Activated naive CD4-positive, alpha-beta T cell treated with anti-CD3 and anti-CD28 coated beads, Interleukin-2, amount 10 ng/mL, durations not matched to agents 7 days and 5 days (primary cell): ENCODE results near the gene RCOR3.

Experiments used
- CTCF ChIA-PET: fragments of 350-600 bp; sonication (Branson Sonifier 250); formaldehyde crosslinking; loops from one replicate; lab custom pipeline; 2021; ENCODE audit warnings: antibody characterized with exemption; lab: Charles Lee
- DNase-seq: peaks from one replicate; pipeline ENCODE4 v3.0.0-alpha.2; 2020
- H3K27ac Mint-ChIP-seq: one replicate; pipeline ENCODE4 v1.8.0; 2021; ENCODE audit warnings: mild to moderate bottlenecking, moderate library complexity, mixed read lengths
- H3K27me3 Mint-ChIP-seq: one replicate; pipeline ENCODE4 v1.8.0; 2021; ENCODE audit warnings: mild to moderate bottlenecking, mixed read lengths
- H3K36me3 Mint-ChIP-seq: one replicate; pipeline ENCODE4 v1.8.0; 2021; ENCODE audit warnings: mixed read lengths
- H3K4me1 Mint-ChIP-seq: one replicate; pipeline ENCODE4 v1.8.0; 2021; ENCODE audit warnings: mixed read lengths
- H3K4me3 Mint-ChIP-seq: one replicate; pipeline ENCODE4 v1.8.0; 2021; ENCODE audit warnings: mild to moderate bottlenecking, moderate library complexity, mixed read lengths
- H3K9me3 Mint-ChIP-seq: one replicate; pipeline ENCODE4 v1.8.0; 2021; ENCODE audit warnings: mixed read lengths

The RCOR3 gene

GRCh38 chr1:211332830-211333229, 73.7 kb downstream of the RCOR3 start:
- Mint-ChIP-seq H3K36me3 (peaks cover 68% of the 10 kb centered on the region), H3K4me1 (peaks cover 94% of the 10 kb centered on the region), H3K27ac (peak overlapping the region; percentile 77), H3K9me3 (no peaks in the 10 kb centered on the region), H3K4me3 (no peak overlapping the region), H3K27me3 (no peaks in the 10 kb centered on the region)
- CTCF ChIA-PET: interaction anchor here (1.9 to 2.3 kb wide), 2 partner anchors 9 to 181 kb away, joined by 5 read pairs; no protein-coding TSS in a partner anchor
- DNase-seq: no peak

DNA sequence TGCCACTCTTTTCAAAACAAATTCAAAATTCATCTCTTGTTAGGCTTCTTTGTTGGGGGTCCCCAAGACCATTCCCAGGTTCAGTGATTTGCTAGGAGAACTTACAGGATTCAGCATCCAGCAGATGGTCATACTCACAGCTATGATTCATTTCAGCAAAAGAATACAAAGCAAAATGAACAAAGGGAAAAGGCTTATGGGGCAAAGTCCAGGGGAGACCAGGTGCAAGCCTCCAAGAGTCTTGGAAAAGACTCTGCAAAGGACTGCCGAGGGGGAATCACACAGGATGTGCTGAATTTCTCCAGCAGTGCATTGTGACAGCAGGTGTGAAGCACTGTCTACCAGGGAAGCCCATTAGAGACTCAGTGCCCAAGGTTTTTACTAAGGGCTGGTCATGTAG, 74.7 kb downstream of the RCOR3 start:
- H3K36me3 Mint-ChIP-seq: peaks cover 67% of the 10 kb centered on the region
- peaks cover 93% of the 10 kb centered on the region for H3K4me1 Mint-ChIP-seq
- no peaks in the 10 kb centered on the region for H3K27me3 Mint-ChIP-seq
- H3K4me3 Mint-ChIP-seq: no peak overlapping the region
- no peak for DNase-seq
- peak overlapping the region; percentile 43 for H3K27ac Mint-ChIP-seq
- CTCF ChIA-PET: interaction anchor here (3.7 kb wide), 1 partner anchor 11 kb away, joined by 16 read pairs; no protein-coding TSS in a partner anchor
- H3K9me3 Mint-ChIP-seq: no peaks in the 10 kb centered on the region

GRCh38 chr1:211334986-211335385, 75.8 kb downstream of the RCOR3 start:
- Mint-ChIP-seq H3K4me3 (peak overlapping the region; percentile 60), H3K27me3 (no peaks in the 10 kb centered on the region), H3K27ac (peak overlapping the region; percentile 91), H3K4me1 (peaks cover 92% of the 10 kb centered on the region), H3K36me3 (peaks cover 65% of the 10 kb centered on the region), H3K9me3 (no peaks in the 10 kb centered on the region)
- CTCF ChIA-PET: interaction anchor here (0.7 to 3.7 kb wide), 6 partner anchors 9 to 179 kb away, joined by 3 to 16 read pairs (median 6); partner anchors contain the start of gene TRAF5
- no peak for DNase-seq

DNA sequence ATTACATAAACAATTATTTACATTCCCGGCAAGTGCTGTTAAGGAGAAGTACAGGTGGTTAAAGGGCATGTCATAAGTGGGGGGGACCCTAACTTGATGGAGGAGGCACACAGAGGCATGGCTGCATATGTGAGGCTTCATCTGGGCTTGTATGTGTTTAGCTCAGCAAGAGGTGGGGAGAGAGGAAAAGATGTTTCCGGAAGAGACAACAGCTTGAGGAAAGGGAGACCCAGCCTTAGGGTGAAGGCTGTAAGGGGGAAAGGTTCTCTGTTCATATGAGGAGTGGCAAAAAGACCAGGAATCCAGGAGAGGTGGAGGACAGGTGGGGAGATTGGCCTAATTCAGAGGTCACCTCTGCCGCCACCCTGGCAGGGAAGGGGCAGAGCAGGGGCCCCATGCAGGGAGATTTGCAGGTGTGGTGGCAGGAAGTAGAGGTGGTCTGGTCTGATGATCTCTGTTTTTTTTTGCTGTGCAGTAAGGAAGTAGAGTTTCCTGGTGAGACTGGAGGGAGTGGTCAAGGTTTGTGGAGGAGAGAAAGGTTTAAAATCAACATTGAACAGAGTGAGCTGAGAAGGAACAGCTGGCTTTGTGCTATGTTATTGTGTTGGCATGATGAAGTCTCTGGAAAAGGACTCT, 76.5 kb downstream of the RCOR3 start:
- peaks cover 60% of the 10 kb centered on the region for H3K36me3 Mint-ChIP-seq
- H3K27me3 Mint-ChIP-seq: no peaks in the 10 kb centered on the region
- peak overlapping the region; percentile 91 for H3K27ac Mint-ChIP-seq
- H3K9me3 Mint-ChIP-seq: no peaks in the 10 kb centered on the region
- DNase-seq: peak; percentile 59
- H3K4me1 Mint-ChIP-seq: peaks cover 90% of the 10 kb centered on the region
- CTCF ChIA-PET: interaction anchor here (0.7 to 3.7 kb wide), 7 partner anchors 10 to 179 kb away, joined by 3 to 16 read pairs (median 4); partner anchors contain the start of gene TRAF5
- H3K4me3 Mint-ChIP-seq: peak overlapping the region; percentile 60

- CTCF ChIA-PET: interaction anchor here (1.3 to 3.7 kb wide), 5 partner anchors 10 to 178 kb away, joined by 3 to 16 read pairs (median 8); partner anchors contain the start of gene TRAF5
- H3K4me1 Mint-ChIP-seq: peaks cover 90% of the 10 kb centered on the region
- no peaks in the 10 kb centered on the region for H3K27me3 Mint-ChIP-seq
- no peak for DNase-seq
- peak overlapping the region; percentile 91 for H3K27ac Mint-ChIP-seq
- peak overlapping the region; percentile 60 for H3K4me3 Mint-ChIP-seq
- peaks cover 56% of the 10 kb centered on the region for H3K36me3 Mint-ChIP-seq
- no peaks in the 10 kb centered on the region for H3K9me3 Mint-ChIP-seq
Observed at GRCh38 chr1:211336161-211336560, 77.0 kb downstream of the RCOR3 start.

DNA sequence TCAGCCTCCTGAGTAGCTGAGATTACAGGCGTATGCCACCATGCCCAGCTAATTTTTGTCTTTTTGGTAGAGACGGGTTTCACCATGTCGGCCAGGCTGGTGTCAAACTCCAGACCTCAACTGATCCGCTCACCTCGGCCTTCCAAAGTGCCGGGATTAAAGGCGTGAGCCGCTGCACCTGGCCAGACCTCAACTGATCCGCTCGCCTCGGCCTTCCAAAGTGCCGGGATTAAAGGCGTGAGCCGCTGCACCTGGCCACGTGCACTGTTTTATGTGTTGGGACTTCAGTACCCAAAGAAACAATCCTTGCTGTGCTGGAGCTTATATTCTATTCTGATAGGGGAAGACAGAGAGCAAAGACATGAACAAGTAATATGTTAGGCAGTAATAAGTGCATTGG, 77.6 kb downstream of the RCOR3 start:
- DNase-seq: no peak
- Mint-ChIP-seq H3K4me1 (peaks cover 91% of the 10 kb centered on the region), H3K4me3 (peak overlapping the region; percentile 60), H3K27ac (peak overlapping the region; percentile 91), H3K9me3 (no peaks in the 10 kb centered on the region), H3K36me3 (peaks cover 57% of the 10 kb centered on the region), H3K27me3 (no peaks in the 10 kb centered on the region)
- CTCF ChIA-PET: interaction anchor here (1.0 to 3.7 kb wide), 4 partner anchors 10 to 140 kb away, joined by 4 to 16 read pairs (median 6); no protein-coding TSS in a partner anchor

- Mint-ChIP-seq H3K27me3 (no peaks in the 10 kb centered on the region), H3K27ac (peak overlapping the region; percentile 91), H3K4me3 (no peak overlapping the region), H3K4me1 (peaks cover 87% of the 10 kb centered on the region), H3K9me3 (no peaks in the 10 kb centered on the region), H3K36me3 (peaks cover 56% of the 10 kb centered on the region)
- CTCF ChIA-PET: interaction anchor here (1.0 to 3.7 kb wide), 4 partner anchors 9 to 139 kb away, joined by 4 to 16 read pairs (median 8); no protein-coding TSS in a partner anchor
- no peak for DNase-seq
Observed at GRCh38 chr1:211337430-211338223, 78.5 kb downstream of the RCOR3 start.

GRCh38 chr1:211338224-211338620, 79.1 kb downstream of the RCOR3 start:
- Mint-ChIP-seq H3K27ac (peak overlapping the region; percentile 91), H3K27me3 (no peaks in the 10 kb centered on the region), H3K9me3 (no peaks in the 10 kb centered on the region), H3K4me1 (peaks cover 85% of the 10 kb centered on the region), H3K36me3 (peaks cover 55% of the 10 kb centered on the region), H3K4me3 (no peak overlapping the region)
- CTCF ChIA-PET: interaction anchor here (1.3 to 2.5 kb wide), 2 partner anchors 9 to 15 kb away, joined by 4 to 13 read pairs; no protein-coding TSS in a partner anchor
- DNase-seq: no peak

GRCh38 chr1:211339631-211340041, 80.5 kb downstream of the RCOR3 start:
- Mint-ChIP-seq H3K27ac (peak overlapping the region; percentile 53), H3K4me3 (no peak overlapping the region), H3K27me3 (no peaks in the 10 kb centered on the region), H3K9me3 (no peaks in the 10 kb centered on the region), H3K36me3 (peaks cover 53% of the 10 kb centered on the region), H3K4me1 (peaks cover 80% of the 10 kb centered on the region)
- no peak for DNase-seq
- CTCF ChIA-PET: interaction anchor here (1.4 to 2.5 kb wide), 3 partner anchors 10 to 137 kb away, joined by 4 to 13 read pairs (median 9); no protein-coding TSS in a partner anchor

DNA sequence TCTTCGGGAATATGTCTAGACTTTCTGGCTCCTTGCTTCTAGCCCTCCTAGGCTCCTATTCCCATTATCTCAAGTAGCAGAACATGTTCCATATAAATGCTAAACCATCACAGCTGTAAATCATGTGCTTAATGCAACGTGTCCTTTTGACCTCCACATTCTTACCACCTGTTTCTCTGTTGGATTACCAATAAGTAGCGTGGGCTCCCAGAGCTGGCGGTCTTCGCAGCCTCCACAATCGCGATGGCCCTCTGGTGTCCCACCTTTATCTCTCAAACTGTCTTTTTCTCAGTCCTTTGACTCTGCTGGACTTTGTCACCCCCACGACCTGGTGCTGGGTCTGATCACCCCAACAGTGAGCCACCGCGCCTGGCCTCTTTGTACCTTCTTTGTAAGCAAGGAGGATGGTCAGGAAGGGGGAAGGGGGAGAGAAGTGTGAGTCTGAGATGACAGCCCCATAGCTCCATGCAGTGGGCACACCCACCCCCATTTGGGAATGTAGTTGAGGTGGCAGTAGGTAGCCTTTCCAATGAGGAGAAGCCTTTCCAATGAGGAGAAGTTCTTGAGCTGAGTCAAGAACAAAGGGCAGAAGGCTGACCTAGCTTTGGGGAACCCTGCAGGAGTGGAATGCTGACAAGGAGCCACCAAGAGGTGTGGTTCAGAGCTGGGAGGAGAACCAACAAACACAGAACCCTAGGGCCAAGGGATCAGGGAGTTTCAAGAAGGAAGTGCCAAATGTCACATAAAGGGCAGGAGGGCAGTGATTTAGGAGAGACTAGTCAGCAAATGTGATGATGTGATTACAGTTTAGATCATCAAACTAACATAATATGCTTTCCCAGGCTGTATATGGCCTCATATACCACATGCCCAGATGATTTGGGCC, 81.7 kb downstream of the RCOR3 start:
- Mint-ChIP-seq H3K4me3 (no peak overlapping the region), H3K36me3 (peaks cover 46% of the 10 kb centered on the region), H3K27me3 (no peaks in the 10 kb centered on the region), H3K27ac (no peak overlapping the region), H3K4me1 (peaks cover 70% of the 10 kb centered on the region), H3K9me3 (no peaks in the 10 kb centered on the region)
- no peak for DNase-seq
- CTCF ChIA-PET: interaction anchor here (0.6 to 2.5 kb wide), 4 partner anchors 11 to 44 kb away, joined by 3 to 13 read pairs (median 6); no protein-coding TSS in a partner anchor

DNA sequence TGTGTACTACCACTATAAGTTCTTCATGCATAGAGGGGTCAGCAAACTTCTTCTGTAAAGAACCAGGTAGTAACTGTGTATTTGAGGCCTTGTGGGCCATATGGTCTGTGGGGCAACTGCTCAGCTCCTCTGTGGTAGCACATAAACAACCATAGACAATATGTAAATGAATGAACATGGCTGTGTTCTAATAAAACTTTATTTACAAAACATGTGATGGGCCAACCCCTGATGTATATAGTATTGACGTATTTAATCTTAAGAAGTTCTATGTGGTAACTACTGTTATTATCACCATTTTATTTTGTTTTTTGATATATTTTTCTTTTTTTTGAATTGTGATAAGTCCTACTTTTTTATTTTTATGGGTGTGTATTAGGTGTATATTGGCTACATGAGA, 82.8 kb downstream of the RCOR3 start:
- no peaks in the 10 kb centered on the region for H3K9me3 Mint-ChIP-seq
- no peak for DNase-seq
- CTCF ChIA-PET: interaction anchor here (1.2 to 2.9 kb wide), 2 partner anchors 19 kb away, joined by 3 to 11 read pairs; no protein-coding TSS in a partner anchor
- H3K27ac Mint-ChIP-seq: no peak overlapping the region
- peaks cover 67% of the 10 kb centered on the region for H3K4me1 Mint-ChIP-seq
- no peaks in the 10 kb centered on the region for H3K27me3 Mint-ChIP-seq
- H3K36me3 Mint-ChIP-seq: peaks cover 45% of the 10 kb centered on the region
- no peak overlapping the region for H3K4me3 Mint-ChIP-seq

- peaks cover 56% of the 10 kb centered on the region for H3K4me1 Mint-ChIP-seq
- H3K36me3 Mint-ChIP-seq: peaks cover 44% of the 10 kb centered on the region
- no peak overlapping the region for H3K4me3 Mint-ChIP-seq
- no peak for DNase-seq
- no peaks in the 10 kb centered on the region for H3K9me3 Mint-ChIP-seq
- CTCF ChIA-PET: interaction anchor here (1.0 to 2.9 kb wide), 3 partner anchors 8 to 20 kb away, joined by 3 to 11 read pairs (median 3); no protein-coding TSS in a partner anchor
- no peaks in the 10 kb centered on the region for H3K27me3 Mint-ChIP-seq
- no peak overlapping the region for H3K27ac Mint-ChIP-seq
Observed at GRCh38 chr1:211343607-211344006, 84.4 kb downstream of the RCOR3 start.

GRCh38 chr1:211344152-211344618, 85.0 kb downstream of the RCOR3 start:
- no peaks in the 10 kb centered on the region for H3K27me3 Mint-ChIP-seq
- CTCF ChIA-PET: interaction anchor here (1.0 to 2.9 kb wide), 2 partner anchors 8 to 21 kb away, joined by 3 to 11 read pairs; no protein-coding TSS in a partner anchor
- peaks cover 51% of the 10 kb centered on the region for H3K4me1 Mint-ChIP-seq
- DNase-seq: no peak
- H3K4me3 Mint-ChIP-seq: no peak overlapping the region
- peaks cover 45% of the 10 kb centered on the region for H3K36me3 Mint-ChIP-seq
- H3K9me3 Mint-ChIP-seq: no peaks in the 10 kb centered on the region
- H3K27ac Mint-ChIP-seq: no peak overlapping the region
